Measurements from ENCODE around the gene C2orf78. TPM values are rescaled to one million over a fixed set of nuclear protein-coding genes. Genes with fewer than 3 reads are reported as not detected.
A peak's percentile ranks its signal among the peaks of the same experiment; 100 is the strongest.

C2orf78 gene
- total and polyA plus RNA-seq, 4 donors: 0.02 TPM; not detected in 3

- WGBS: 84% methylated on average over 2 of the region's 2 CpGs
- TF ChIP-seq EGR1 (IDR thresholded peaks at IDR 0.05; ENCODE audit: low read depth in 2 of 2): no peak
- no peak for TF ChIP-seq CTCF (IDR thresholded peaks at IDR 0.05; ENCODE audit: low read depth, low read length, missing input control)
- no peak for TF ChIP-seq GABPA (IDR thresholded peaks at IDR 0.05 in 1 of 2, conservative IDR thresholded peaks at IDR 0.05 in 1 of 2)
- TF ChIP-seq HNF4G (IDR thresholded peaks at IDR 0.05): no peak
- TF ChIP-seq RAD21 (IDR thresholded peaks at IDR 0.05): no peak
- no peak for TF ChIP-seq MAX (IDR thresholded peaks at IDR 0.05)
- Histone ChIP-seq H3K4me1 (ENCODE audit: control insufficient read depth in 4 of 4, insufficient read depth in 4 of 4, low read length in 3 of 4) (peaks cover 0 to 9% (median 3%) of the 10 kb centered on the region in 4 donors), H3K9ac (ENCODE audit: low read depth in 1 of 2, low read length in 2 of 2) (no peak overlapping the region), H3K9me3 (ENCODE audit: control insufficient read depth in 4 of 4, low read length in 3 of 4) (no peaks in the 10 kb centered on the region), H3K27ac (ENCODE audit: low read depth in 1 of 2, low read length in 2 of 2) (no peak overlapping the region), H3K36me3 (ENCODE audit: control insufficient read depth in 4 of 4, insufficient read depth in 3 of 4, low read depth in 1 of 4, low read length in 3 of 4) (peaks cover 0 to 10% (median 3%) of the 10 kb centered on the region in 4 donors), H3K27me3 (ENCODE audit: control insufficient read depth in 4 of 4, insufficient read depth in 4 of 4, low read length in 3 of 4) (no peaks in the 10 kb centered on the region), H3K4me3 (ENCODE audit: low read depth in 1 of 3, low read length in 3 of 3) (no peak overlapping the region)
- no peak for DNase-seq (ENCODE audit: low spot score)
These were observed 55.0 kb downstream of the C2orf78 start for GRCh38 chr2:73838889-73839534.

DNA sequence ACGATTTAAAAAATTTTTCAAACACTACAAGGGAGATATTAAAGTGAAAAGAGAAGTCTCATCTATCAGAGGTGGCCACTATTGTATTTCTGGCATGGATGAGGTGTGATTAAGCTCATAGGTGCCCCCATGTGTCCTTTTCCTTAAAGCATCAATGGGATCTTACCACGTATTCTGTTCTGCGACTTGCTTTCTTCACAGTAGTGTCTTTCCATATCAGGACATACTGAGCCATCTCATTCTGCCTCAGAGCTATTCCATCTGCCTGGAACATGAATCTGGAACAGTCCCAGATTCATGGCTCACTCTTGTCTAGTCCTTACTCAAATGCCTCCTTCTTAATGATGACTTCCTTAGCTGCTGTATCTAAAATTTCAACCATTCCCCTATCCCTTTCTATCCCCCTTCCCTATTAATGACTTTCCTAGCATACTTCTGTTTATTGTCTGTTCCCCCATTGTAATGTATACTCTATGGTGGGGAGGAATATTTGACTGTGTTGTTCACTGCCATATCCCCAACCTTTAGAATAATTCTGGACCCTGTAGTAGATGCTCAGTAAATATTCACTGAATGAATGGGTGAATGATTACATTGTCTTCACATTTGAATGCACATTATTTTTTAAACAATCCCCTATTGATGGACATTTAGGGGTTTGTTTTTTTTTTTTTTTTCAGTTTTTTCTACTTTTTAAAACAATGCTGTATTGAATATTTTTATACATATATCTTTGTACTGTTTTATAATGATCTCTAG lies 55.8 kb downstream of the C2orf78 start:
- Histone ChIP-seq H3K27me3 (ENCODE audit: control insufficient read depth in 4 of 4, insufficient read depth in 4 of 4, low read length in 3 of 4) (no peaks in the 10 kb centered on the region), H3K4me1 (ENCODE audit: control insufficient read depth in 4 of 4, insufficient read depth in 4 of 4, low read length in 3 of 4) (peaks cover 0 to 9% (median 3%) of the 10 kb centered on the region in 4 donors), H3K27ac (ENCODE audit: low read depth in 1 of 2, low read length in 2 of 2) (no peak overlapping the region), H3K9me3 (ENCODE audit: control insufficient read depth in 4 of 4, low read length in 3 of 4) (no peaks in the 10 kb centered on the region), H3K36me3 (ENCODE audit: control insufficient read depth in 4 of 4, insufficient read depth in 3 of 4, low read depth in 1 of 4, low read length in 3 of 4) (peaks cover 0 to 11% (median 3%) of the 10 kb centered on the region in 4 donors), H3K9ac (ENCODE audit: low read depth in 1 of 2, low read length in 2 of 2) (peak overlapping the region in 1 of 2 donors; percentile 27), H3K4me3 (ENCODE audit: low read depth in 1 of 3, low read length in 3 of 3) (no peak overlapping the region)
- 85% methylated on average over 3 of the region's 3 CpGs for WGBS
- no peak for DNase-seq (ENCODE audit: low spot score)
- TF ChIP-seq GABPA (IDR thresholded peaks at IDR 0.05 in 1 of 2, conservative IDR thresholded peaks at IDR 0.05 in 1 of 2) (no peak), YY1 (IDR thresholded peaks at IDR 0.05) (no peak), TAF1 (conservative IDR thresholded peaks at IDR 0.05) (no peak), EGR1 (IDR thresholded peaks at IDR 0.05; ENCODE audit: low read depth in 2 of 2) (no peak), ZBTB33 (IDR thresholded peaks at IDR 0.05) (no peak), RXRA (IDR thresholded peaks at IDR 0.05) (no peak), SP1 (IDR thresholded peaks at IDR 0.05) (no peak), MAX (IDR thresholded peaks at IDR 0.05) (no peak), FOXA2 (IDR thresholded peaks at IDR 0.05) (no peak), NR2F2 (IDR thresholded peaks at IDR 0.05) (no peak), JUND (IDR thresholded peaks at IDR 0.05) (no peak), CTCF (IDR thresholded peaks at IDR 0.05; ENCODE audit: low read depth, low read length, missing input control) (no peak), FOXA1 (IDR thresholded peaks at IDR 0.05) (no peak), RAD21 (IDR thresholded peaks at IDR 0.05) (no peak)
- TF ChIP-seq, protein P1, sequence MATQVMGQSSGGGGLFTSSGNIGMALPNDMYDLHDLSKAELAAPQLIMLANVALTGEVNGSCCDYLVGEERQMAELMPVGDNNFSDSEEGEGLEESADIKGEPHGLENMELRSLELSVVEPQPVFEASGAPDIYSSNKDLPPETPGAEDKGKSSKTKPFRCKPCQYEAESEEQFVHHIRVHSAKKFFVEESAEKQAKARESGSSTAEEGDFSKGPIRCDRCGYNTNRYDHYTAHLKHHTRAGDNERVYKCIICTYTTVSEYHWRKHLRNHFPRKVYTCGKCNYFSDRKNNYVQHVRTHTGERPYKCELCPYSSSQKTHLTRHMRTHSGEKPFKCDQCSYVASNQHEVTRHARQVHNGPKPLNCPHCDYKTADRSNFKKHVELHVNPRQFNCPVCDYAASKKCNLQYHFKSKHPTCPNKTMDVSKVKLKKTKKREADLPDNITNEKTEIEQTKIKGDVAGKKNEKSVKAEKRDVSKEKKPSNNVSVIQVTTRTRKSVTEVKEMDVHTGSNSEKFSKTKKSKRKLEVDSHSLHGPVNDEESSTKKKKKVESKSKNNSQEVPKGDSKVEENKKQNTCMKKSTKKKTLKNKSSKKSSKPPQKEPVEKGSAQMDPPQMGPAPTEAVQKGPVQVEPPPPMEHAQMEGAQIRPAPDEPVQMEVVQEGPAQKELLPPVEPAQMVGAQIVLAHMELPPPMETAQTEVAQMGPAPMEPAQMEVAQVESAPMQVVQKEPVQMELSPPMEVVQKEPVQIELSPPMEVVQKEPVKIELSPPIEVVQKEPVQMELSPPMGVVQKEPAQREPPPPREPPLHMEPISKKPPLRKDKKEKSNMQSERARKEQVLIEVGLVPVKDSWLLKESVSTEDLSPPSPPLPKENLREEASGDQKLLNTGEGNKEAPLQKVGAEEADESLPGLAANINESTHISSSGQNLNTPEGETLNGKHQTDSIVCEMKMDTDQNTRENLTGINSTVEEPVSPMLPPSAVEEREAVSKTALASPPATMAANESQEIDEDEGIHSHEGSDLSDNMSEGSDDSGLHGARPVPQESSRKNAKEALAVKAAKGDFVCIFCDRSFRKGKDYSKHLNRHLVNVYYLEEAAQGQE (IDR thresholded peaks at IDR 0.05): no peak
- TF ChIP-seq, protein P2, sequence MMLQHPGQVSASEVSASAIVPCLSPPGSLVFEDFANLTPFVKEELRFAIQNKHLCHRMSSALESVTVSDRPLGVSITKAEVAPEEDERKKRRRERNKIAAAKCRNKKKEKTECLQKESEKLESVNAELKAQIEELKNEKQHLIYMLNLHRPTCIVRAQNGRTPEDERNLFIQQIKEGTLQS (IDR thresholded peaks at IDR 0.05): no peak
